Left ventricle myocardium inferior (tissue), 1 donor: Measurements from ENCODE around the gene SLC22A14. TPM values are rescaled to one million over a fixed set of nuclear protein-coding genes. Genes with fewer than 3 reads are reported as not detected.

Experiments used
- DNase-seq: peaks from one replicate; pipeline ENCODE4 v3.0.0-alpha.2; 2020
- H3K27ac ChIP-seq: fragments of 200-600 bp; replicated peaks from 2 replicates; pipeline ENCODE4 v1.8.0; 2021
- H3K27me3 ChIP-seq: fragments of 200-600 bp; 2 replicates; pipeline ENCODE4 v1.8.0; 2021; ENCODE audit warnings: low read depth
- H3K36me3 ChIP-seq: fragments of 200-600 bp; 2 replicates; pipeline ENCODE4 v1.8.0; 2021
- H3K4me1 ChIP-seq: fragments of 200-600 bp; 2 replicates; pipeline ENCODE4 v1.8.0; 2021
- H3K4me3 ChIP-seq: fragments of 200-600 bp; 2 replicates; pipeline ENCODE4 v1.8.0; 2021; ENCODE audit warnings: mild to moderate bottlenecking, moderate library complexity
- H3K9me3 ChIP-seq: fragments of 200-600 bp; replicated peaks from 2 replicates; pipeline ENCODE4 v1.8.0; 2021
- intact Hi-C: fragments of 100-400 bp; cut with micrococcal nuclease; formaldehyde crosslinking; loops from one replicate; pipeline ENCODE4 v1.11.0; 2022
- total RNA-seq: library from RNA; stranded (reverse); fragmentation: NEBNext Ultra II Directional; extraction: Animal tissue kit (Norgen Biotek cat#: 25700); gene quantifications from one replicate; pipeline ENCODE4 v1.2.1, GENCODE V29; 2021
- TF ChIP-seq, protein P1 (sequence below): fragments of 200-600 bp; IDR thresholded peaks from 2 replicates; pipeline ENCODE4 v1.8.0; 2021; ENCODE audit warnings: antibody characterized with exemption, mild to moderate bottlenecking, borderline replicate concordance
- donor health status: DM: no; HTN: yes; CAD: no; lungs with severe emphysema.

Gene SLC22A14
- total RNA-seq, 1 donor from 2014 or later = not detected

DNA sequence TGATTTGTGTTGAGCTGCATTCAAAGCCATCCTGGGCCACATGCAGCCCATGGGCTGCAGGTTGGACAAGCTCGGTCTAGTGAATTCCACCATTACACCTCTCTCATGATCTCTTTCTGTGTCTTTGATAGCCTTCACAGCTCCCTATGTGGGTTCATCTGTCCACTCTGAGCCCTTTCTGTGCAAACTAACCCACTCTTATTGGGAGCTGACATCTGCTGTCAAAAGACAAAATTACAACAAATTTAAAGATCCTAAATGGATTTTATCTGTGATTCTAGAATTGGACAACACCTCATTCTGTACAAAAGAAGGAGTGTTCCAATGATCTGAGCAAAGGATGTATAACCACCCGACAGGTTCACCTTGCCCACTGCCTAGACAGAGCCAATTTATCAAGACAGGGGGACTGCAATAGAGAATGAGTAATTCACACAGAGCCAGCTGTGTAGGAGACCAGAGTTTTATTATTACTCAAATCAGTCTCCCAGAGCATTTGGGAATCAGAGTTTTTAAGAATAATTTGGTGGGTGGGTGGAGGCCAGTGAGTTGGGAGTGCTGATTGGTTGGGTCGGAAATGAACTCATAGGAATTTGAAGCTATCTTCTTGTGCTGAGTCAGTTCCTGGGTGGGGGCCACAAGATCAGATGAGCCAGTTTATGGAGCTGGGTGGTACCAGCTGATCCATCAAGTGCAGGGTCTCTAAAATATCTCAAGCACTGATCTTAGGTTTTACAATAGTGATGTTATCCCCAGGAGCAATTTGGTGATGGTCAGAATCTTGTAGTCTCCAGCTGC is 61.9 kb downstream of the SLC22A14 start:
- peaks cover 18% of the 10 kb centered on the region for H3K4me1 ChIP-seq
- H3K36me3 ChIP-seq = no peaks in the 10 kb centered on the region
- H3K4me3 ChIP-seq = no peak overlapping the region
- TF ChIP-seq, protein P1, sequence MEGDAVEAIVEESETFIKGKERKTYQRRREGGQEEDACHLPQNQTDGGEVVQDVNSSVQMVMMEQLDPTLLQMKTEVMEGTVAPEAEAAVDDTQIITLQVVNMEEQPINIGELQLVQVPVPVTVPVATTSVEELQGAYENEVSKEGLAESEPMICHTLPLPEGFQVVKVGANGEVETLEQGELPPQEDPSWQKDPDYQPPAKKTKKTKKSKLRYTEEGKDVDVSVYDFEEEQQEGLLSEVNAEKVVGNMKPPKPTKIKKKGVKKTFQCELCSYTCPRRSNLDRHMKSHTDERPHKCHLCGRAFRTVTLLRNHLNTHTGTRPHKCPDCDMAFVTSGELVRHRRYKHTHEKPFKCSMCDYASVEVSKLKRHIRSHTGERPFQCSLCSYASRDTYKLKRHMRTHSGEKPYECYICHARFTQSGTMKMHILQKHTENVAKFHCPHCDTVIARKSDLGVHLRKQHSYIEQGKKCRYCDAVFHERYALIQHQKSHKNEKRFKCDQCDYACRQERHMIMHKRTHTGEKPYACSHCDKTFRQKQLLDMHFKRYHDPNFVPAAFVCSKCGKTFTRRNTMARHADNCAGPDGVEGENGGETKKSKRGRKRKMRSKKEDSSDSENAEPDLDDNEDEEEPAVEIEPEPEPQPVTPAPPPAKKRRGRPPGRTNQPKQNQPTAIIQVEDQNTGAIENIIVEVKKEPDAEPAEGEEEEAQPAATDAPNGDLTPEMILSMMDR = no peak
- H3K27ac ChIP-seq = no peak overlapping the region
- DNase-seq = no peak
- H3K9me3 ChIP-seq = peaks cover 4% of the 10 kb centered on the region
- H3K27me3 ChIP-seq = no peaks in the 10 kb centered on the region
- intact Hi-C loops = no loop called here

DNA sequence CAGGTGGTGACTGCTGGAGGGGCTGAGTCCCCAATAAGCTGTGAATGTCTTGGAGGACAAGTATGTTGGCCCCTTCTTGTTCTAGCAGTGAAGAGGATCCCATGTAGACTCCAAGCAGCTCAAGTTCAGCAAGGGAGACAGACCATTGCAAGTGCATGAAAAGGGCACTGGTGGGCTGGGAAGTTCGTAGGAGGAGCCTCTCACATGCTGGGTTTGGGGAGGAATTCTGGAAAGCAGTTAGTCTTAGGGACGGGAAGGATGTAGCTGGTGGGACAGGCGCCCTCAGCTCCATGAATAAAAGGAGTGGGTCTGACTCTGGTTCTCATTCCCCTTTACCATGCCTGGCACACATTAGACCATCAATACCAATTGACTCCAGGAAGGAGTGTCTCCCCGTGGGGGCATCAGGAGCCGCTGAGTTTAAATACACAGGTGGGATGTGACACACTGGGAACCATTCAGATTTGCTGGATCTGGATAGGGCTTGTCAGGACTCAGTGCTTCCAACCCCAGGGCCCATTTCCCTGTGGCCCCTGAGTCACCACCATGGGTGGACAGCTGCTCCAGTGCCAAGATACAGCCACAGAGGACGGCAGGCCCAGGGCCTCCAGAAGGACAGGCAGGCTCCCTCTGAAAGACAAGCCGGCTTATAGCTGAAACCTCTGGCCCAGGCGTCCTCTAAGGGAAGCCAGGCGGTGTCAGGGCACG is 63.9 kb downstream of the SLC22A14 start:
- Histone ChIP-seq H3K4me3 (peak overlapping the region; percentile 93), H3K27me3 (no peaks in the 10 kb centered on the region), H3K27ac (peak overlapping the region; percentile 68), H3K4me1 (peaks cover 18% of the 10 kb centered on the region), H3K36me3 (no peaks in the 10 kb centered on the region), H3K9me3 (peaks cover 4% of the 10 kb centered on the region)
- no peak for DNase-seq
- TF ChIP-seq, protein P1 = no peak
- intact Hi-C loops = loop anchor here (5.0 kb wide), 1 partner anchor 136 kb away; no protein-coding TSS in a partner anchor

DNA sequence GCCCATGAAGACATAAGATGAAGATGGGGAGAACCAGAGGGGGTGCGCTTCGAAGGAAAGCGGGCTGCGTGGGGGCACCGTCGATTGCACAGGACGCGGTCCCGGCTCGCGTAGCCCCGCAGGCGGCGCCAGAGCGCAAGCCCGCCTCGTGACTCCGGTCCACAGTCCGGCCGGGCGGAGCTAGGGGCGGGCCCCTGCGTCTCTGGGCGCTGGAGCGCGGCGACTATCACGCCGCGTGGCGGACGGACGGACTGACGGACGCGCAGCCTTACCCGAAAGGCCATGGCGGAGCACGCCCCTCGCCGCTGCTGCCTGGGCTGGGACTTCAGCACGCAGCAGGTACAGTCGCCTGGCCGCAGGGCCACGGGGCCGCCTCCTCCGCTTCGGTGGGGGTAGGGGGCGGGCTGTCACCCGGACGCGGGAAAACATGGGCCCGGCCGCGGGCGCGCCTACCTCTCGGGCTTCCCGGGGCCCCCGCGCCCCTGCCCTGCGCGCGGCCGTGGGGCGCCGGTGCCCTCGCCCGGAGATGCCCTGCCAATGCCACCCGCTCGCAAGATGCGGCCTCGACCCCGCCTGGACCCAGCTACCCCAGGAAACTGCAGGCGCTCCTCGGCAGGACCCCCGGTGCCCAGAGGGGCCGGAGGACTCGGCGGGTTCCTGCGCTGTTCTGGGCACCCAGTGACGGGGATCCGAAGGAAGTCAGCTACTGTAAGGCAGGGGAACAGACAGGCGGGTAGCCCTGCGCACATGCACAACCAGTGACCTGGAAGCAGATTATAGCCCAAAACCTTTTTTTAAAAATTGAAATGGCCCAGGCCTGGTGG is 64.7 kb downstream of the SLC22A14 start, which contains the start of gene XYLB:
Gene XYLB, plus strand, starts transcription at position 199 of the 824 bp plus-strand sequence. Its CDS starts 84 bp downstream, at position 283.
- intact Hi-C loops = loop anchor here (5.0 kb wide), 1 partner anchor 136 kb away; no protein-coding TSS in a partner anchor

DNA sequence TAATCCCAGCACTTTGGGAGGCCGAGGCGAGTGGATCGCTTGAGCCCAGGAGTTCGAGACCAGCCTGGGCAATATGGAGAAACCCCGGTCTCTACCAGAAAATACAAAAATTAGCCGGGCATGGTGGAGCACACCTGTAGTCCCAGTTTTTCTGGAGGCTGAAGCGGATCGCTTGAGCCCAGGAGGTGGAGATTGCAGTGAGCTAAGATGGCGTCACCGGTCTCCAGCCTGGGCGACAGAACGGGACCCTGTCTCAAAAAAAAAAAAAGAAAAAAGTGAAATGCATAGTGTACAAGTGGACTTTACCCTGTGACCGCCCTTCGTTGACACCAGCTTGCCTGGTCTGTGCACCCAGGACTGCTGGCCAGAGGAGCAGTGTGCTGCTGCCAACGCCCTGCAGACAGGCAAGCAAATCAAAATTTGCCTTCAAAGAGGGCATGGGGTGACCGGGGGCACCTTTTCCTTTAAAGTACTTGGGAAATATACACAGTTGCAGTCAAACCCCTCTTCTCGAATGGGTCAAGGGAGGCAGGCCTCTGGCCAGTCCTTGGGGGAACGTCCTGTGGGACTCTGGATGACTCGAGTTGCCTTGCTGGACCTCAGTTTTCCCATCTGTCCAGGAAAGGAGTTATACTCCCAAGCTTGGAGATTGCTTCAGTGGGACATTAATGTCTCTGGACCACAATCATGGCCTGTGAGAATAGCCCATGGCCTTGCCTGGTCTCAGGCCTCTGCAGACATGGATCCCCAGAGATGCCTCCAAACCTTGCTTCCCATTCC is 65.5 kb downstream of the SLC22A14 start:
- H3K4me3 ChIP-seq = peak overlapping the region; percentile 93
- intact Hi-C loops = loop anchor here (5.0 kb wide), 1 partner anchor 135 kb away; no protein-coding TSS in a partner anchor
- DNase-seq = no peak
- no peaks in the 10 kb centered on the region for H3K27me3 ChIP-seq
- TF ChIP-seq, protein P1 = no peak
- peaks cover 18% of the 10 kb centered on the region for H3K4me1 ChIP-seq
- H3K9me3 ChIP-seq = peaks cover 4% of the 10 kb centered on the region
- no peaks in the 10 kb centered on the region for H3K36me3 ChIP-seq
- H3K27ac ChIP-seq = no peak overlapping the region

More for the DNA sequence above, 64.7 kb downstream of the SLC22A14 start, which contains the start of gene XYLB:
- DNase-seq = peak; percentile 87
- Histone ChIP-seq H3K4me3 (peak within 1 kb of the TSS; percentile 93), H3K27me3 (no peaks in the 10 kb centered on the region), H3K4me1 (peaks cover 18% of the 10 kb centered on the region), H3K27ac (peak within 1 kb of the TSS; percentile 68), H3K9me3 (peaks cover 4% of the 10 kb centered on the region), H3K36me3 (no peaks in the 10 kb centered on the region)
- TF ChIP-seq, protein P1 = peak; percentile 92
